Measurements from ENCODE around the gene SPATA46. TPM values are rescaled to one million over a fixed set of nuclear protein-coding genes. Genes with fewer than 3 reads are reported as not detected.

Gene SPATA46
- total RNA-seq, 1 donor from 2014 or later = not detected

- Mint-ChIP-seq H3K27me3 (ENCODE audit: unreplicated experiment) (peaks cover 5% of the 10 kb centered on the region), H3K4me1 (ENCODE audit: low read depth, unreplicated experiment) (peaks cover 23% of the 10 kb centered on the region), H3K4me3 (ENCODE audit: unreplicated experiment) (no peak overlapping the region), H3K9me3 (ENCODE audit: unreplicated experiment) (peaks cover 10% of the 10 kb centered on the region), H3K27ac (ENCODE audit: unreplicated experiment) (no peak overlapping the region), H3K36me3 (ENCODE audit: unreplicated experiment) (peaks cover 3% of the 10 kb centered on the region)
- TF ChIP-seq, protein P1, sequence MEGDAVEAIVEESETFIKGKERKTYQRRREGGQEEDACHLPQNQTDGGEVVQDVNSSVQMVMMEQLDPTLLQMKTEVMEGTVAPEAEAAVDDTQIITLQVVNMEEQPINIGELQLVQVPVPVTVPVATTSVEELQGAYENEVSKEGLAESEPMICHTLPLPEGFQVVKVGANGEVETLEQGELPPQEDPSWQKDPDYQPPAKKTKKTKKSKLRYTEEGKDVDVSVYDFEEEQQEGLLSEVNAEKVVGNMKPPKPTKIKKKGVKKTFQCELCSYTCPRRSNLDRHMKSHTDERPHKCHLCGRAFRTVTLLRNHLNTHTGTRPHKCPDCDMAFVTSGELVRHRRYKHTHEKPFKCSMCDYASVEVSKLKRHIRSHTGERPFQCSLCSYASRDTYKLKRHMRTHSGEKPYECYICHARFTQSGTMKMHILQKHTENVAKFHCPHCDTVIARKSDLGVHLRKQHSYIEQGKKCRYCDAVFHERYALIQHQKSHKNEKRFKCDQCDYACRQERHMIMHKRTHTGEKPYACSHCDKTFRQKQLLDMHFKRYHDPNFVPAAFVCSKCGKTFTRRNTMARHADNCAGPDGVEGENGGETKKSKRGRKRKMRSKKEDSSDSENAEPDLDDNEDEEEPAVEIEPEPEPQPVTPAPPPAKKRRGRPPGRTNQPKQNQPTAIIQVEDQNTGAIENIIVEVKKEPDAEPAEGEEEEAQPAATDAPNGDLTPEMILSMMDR (IDR thresholded peaks at IDR 0.05; ENCODE audit: partially characterized antibody, unreplicated experiment) = no peak
- no peak for DNase-seq
Measured at GRCh38 chr1:162388083-162388594, 11.5 kb upstream of the SPATA46 start.

DNA sequence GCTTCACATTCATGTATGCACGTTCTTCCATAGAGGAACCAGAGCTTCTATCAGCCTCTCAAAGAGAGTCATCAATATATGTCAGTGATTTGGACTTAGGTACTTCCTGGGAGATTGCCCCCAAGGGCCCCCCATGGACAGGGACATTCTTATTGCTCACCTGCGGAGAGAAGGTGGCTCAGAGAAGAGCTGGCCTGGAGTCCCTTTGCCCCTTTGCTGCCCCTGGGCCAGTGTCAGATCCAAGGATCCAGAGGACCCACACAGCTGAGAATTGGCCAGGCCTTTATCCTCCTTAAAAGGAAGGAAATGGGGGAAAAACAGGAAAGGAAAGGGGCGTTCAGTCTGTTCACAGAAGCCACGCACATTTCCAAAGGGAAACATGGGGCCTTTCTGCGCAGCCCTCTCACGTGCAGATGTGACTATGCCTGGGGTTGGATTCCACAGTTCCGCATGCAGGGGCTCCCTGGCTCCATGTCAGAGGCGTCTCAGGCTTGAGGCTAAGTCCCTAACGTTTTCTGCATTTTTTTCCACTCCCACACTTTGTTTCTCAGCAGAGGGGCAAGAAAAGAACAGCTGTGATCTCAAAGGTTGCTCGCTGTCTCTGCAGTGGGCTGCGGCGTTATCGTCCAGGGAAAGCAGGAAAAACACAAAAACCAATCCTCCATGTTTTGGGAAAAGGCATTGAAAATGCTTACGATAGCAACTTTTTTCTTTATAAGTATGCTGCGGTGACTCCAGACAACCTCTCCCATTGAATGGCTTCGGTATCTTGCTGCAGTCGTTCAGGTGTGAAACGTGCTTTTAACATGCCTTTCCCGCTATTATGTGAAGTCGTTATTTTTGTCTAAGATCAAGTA lies 10.8 kb upstream of the SPATA46 start:
- Mint-ChIP-seq H3K4me1 (ENCODE audit: low read depth, unreplicated experiment) (peaks cover 23% of the 10 kb centered on the region), H3K4me3 (ENCODE audit: unreplicated experiment) (no peak overlapping the region), H3K27ac (ENCODE audit: unreplicated experiment) (no peak overlapping the region), H3K36me3 (ENCODE audit: unreplicated experiment) (peaks cover 3% of the 10 kb centered on the region), H3K9me3 (ENCODE audit: unreplicated experiment) (peaks cover 11% of the 10 kb centered on the region), H3K27me3 (ENCODE audit: unreplicated experiment) (peaks cover 6% of the 10 kb centered on the region)
- TF ChIP-seq, protein P1 (IDR thresholded peaks at IDR 0.05; ENCODE audit: partially characterized antibody, unreplicated experiment) = no peak
- no peak for DNase-seq

DNA sequence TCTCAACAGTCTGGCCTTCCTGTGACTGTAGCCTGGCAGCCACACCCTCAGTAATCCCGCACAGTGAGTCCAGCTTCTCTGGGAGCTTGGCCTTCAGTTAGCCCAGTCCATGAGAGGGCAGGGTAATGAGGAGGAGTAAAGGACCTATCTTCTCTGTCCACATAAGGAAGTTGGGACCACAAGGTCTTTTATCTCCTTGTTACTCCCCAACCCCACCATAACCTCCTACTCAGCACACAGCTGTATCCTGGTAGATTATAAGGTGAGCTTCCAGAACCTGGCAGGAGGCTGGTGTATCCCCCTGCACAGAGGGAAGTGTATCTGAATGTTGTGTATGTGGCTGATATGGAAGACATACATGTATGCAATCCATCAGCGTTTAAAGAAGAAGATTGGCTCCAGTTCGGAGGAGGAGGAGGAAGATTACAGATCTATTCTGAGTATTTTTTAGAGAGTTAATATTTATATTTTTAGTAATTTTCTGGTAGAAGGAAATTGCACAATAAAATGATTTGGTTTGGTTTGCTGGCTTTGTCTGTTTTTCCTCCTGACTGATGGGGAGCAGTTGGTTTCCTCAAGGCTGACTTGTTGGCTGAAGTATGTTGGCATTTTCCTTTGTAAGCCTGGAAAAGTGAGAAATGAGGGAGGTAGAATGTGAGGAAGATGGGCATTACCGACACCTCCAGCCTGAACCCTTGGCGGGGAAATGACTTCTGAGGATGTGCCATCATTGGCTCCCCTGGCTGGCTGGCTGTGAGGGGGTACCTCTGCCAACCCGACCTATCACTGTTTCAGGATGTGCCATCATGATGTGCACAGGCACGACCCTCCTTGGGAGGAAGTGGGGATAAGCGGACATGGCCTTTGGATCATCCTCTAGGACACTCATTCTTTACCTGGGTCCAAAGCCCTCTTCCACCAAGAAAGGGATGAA lies 9.9 kb upstream of the SPATA46 start:
- Mint-ChIP-seq H3K27ac (ENCODE audit: unreplicated experiment) (no peak overlapping the region), H3K36me3 (ENCODE audit: unreplicated experiment) (peaks cover 3% of the 10 kb centered on the region), H3K4me1 (ENCODE audit: low read depth, unreplicated experiment) (peaks cover 23% of the 10 kb centered on the region), H3K27me3 (ENCODE audit: unreplicated experiment) (peaks cover 6% of the 10 kb centered on the region), H3K4me3 (ENCODE audit: unreplicated experiment) (no peak overlapping the region), H3K9me3 (ENCODE audit: unreplicated experiment) (peaks cover 11% of the 10 kb centered on the region)
- TF ChIP-seq, protein P1 (IDR thresholded peaks at IDR 0.05; ENCODE audit: partially characterized antibody, unreplicated experiment) = no peak
- no peak for DNase-seq

DNA sequence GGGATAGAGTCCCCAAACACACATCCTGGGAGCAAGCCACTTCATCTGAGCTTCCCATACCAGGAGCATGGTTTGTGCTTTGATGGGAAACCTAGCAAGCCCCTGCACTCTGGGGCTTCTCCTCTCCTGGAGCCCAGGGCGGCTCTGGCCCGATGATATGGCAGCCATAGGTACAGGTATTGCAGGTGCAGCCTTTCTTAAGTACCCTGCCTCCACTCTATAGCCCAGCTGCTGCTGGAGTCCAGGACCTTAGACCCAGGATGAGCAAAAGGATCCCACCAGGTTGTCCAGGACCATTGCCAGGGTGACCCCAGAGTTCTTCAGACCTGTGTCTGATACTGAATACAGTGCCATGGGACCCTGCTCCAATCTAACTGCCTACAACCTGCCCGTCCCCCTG lies 9.0 kb upstream of the SPATA46 start:
- Mint-ChIP-seq H3K27me3 (ENCODE audit: unreplicated experiment) (peaks cover 6% of the 10 kb centered on the region), H3K27ac (ENCODE audit: unreplicated experiment) (no peak overlapping the region), H3K4me3 (ENCODE audit: unreplicated experiment) (no peak overlapping the region), H3K9me3 (ENCODE audit: unreplicated experiment) (peaks cover 11% of the 10 kb centered on the region), H3K36me3 (ENCODE audit: unreplicated experiment) (peaks cover 3% of the 10 kb centered on the region), H3K4me1 (ENCODE audit: low read depth, unreplicated experiment) (peaks cover 22% of the 10 kb centered on the region)
- no peak for DNase-seq
- TF ChIP-seq, protein P1 (IDR thresholded peaks at IDR 0.05; ENCODE audit: partially characterized antibody, unreplicated experiment) = no peak
